Naive thymus-derived CD4-positive, alpha-beta T cell (primary cell): ENCODE measurements around the gene KSR2. TPM values are rescaled to one million over a fixed set of nuclear protein-coding genes. Genes with fewer than 3 reads are reported as not detected.
A peak's percentile ranks its signal among the peaks of the same experiment; 100 is the strongest.
"Not testable (repeated sequence)": the region's sequence is repeated elsewhere in the genome, so short reads cannot be mapped to it uniquely, and the experiment has no call there.

Experiments
- ATAC-seq: fragments of 150-1000 bp; cut with Tn5 transposase; 2 replicates; pipeline ENCODE4 v1.10.0; 2021; ENCODE audit warnings: mild to moderate bottlenecking, moderate library complexity
- CTCF ChIA-PET: fragments of 350-600 bp; sonication (Branson Sonifier 250); formaldehyde crosslinking; loops from one replicate; lab custom pipeline; 2021; ENCODE audit warnings: antibody characterized with exemption; lab: Charles Lee
- POLR2A ChIA-PET: fragments of 350-600 bp; sonication (Branson Sonifier 250); formaldehyde crosslinking; loops from one replicate; lab custom pipeline; 2021; ENCODE audit warnings: antibody characterized with exemption, inconsistent platforms; lab: Charles Lee
- DNase-seq, 9 donors: peaks; one replicate each; pipeline versions ENCODE4 v3.0.0 to v3.0.0-alpha.2; 2020 to 2022; ENCODE audit warnings: mixed read lengths in 1 of 9
- H3K27ac ChIP-seq: one replicate; pipeline ENCODE4 v1.7.0; 2013; ENCODE audit warnings: mild to moderate bottlenecking, low read depth, low read length, moderate library complexity
- H3K27me3 ChIP-seq, 2 donors: one replicate each; pipeline ENCODE4 v1.7.0; 2013; ENCODE audit warnings: low read length in 2 of 2, mild to moderate bottlenecking in 2 of 2, moderate library complexity in 2 of 2; ENCODE audit not compliant: control insufficient read depth in 2 of 2, insufficient read depth in 2 of 2
- H3K36me3 ChIP-seq, 3 experiments: 1 replicate in 2 of 3; 2 replicates in 1 of 3; pipeline ENCODE4 v1.7.0; 2013; ENCODE audit warnings: low read length in 3 of 3, mild to moderate bottlenecking in 3 of 3, moderate library complexity in 1 of 3; ENCODE audit not compliant: insufficient read depth in 3 of 3, control insufficient read depth in 2 of 3
- H3K4me1 ChIP-seq, 2 donors: one replicate each; pipeline ENCODE4 v1.7.0; 2013; ENCODE audit warnings: low read length in 2 of 2, mild to moderate bottlenecking in 2 of 2, moderate library complexity in 1 of 2; ENCODE audit not compliant: control insufficient read depth in 2 of 2, insufficient read depth in 2 of 2
- H3K4me3 ChIP-seq: 2 replicates; pipeline ENCODE4 v1.7.0; 2013; ENCODE audit warnings: mild to moderate bottlenecking, low read length
- H3K9me3 ChIP-seq, 3 experiments: 1 replicate in 2 of 3; 2 replicates in 1 of 3; pipeline ENCODE4 v1.7.0; 2013; ENCODE audit warnings: low read length in 3 of 3; ENCODE audit not compliant: control insufficient read depth in 2 of 3
- H3K27ac Mint-ChIP-seq, 9 donors: one replicate each; pipeline ENCODE4 v1.8.0; 2020 to 2022; ENCODE audit warnings: mixed read lengths in 9 of 9, mild to moderate bottlenecking in 8 of 9, moderate library complexity in 5 of 9, inconsistent platforms in 2 of 9
- H3K27me3 Mint-ChIP-seq, 5 donors: one replicate each; pipeline ENCODE4 v1.8.0; 2021 to 2022; ENCODE audit warnings: mixed read lengths in 5 of 5, mild to moderate bottlenecking in 1 of 5
- H3K36me3 Mint-ChIP-seq, 5 donors: one replicate each; pipeline ENCODE4 v1.8.0; 2020 to 2022; ENCODE audit warnings: mixed read lengths in 5 of 5, mild to moderate bottlenecking in 3 of 5, inconsistent platforms in 1 of 5
- H3K4me1 Mint-ChIP-seq, 7 donors: one replicate each; pipeline ENCODE4 v1.8.0; 2020 to 2022; ENCODE audit warnings: mixed read lengths in 7 of 7, mild to moderate bottlenecking in 3 of 7, inconsistent platforms in 1 of 7
- H3K4me3 Mint-ChIP-seq, 10 donors: one replicate each; pipeline ENCODE4 v1.8.0; 2020 to 2022; ENCODE audit warnings: mild to moderate bottlenecking in 10 of 10, mixed read lengths in 10 of 10, moderate library complexity in 6 of 10, inconsistent platforms in 2 of 10
- H3K9me3 Mint-ChIP-seq, 11 donors: one replicate each; pipeline ENCODE4 v1.8.0; 2020 to 2022; ENCODE audit warnings: mixed read lengths in 11 of 11, mild to moderate bottlenecking in 4 of 11, inconsistent platforms in 1 of 11, moderate library complexity in 1 of 11
- intact Hi-C, 2 donors: fragments of 100-400 bp; cut with micrococcal nuclease; formaldehyde crosslinking; loops; one replicate each; pipeline ENCODE4 v1.15.1; 2023
- polyA plus RNA-seq, 2 donors: library from polyadenylated mRNA; unstranded; fragments of 300-500 nt; fragmentation: Illumina TruSeq; gene quantifications; one replicate each; pipeline ENCODE4 v1.2.3, GENCODE V29; 2021
- total RNA-seq, 6 experiments: library from RNA in 5 of 6; stranded (reverse) in 5 of 6; gene quantifications; 1 replicate in 5 of 6; 2 replicates in 1 of 6; pipeline ENCODE4 v1.2.3 and lab custom pipeline; 2021 to 2026

Gene KSR2
- total and polyA plus RNA-seq, 7 experiments from 2014 or later, result 0.03 to 0.07 TPM; not detected in 5

- no peak overlapping the region for H3K27ac ChIP-seq
- POLR2A ChIA-PET, result no interaction called here
- H3K27ac Mint-ChIP-seq, result peak overlapping the region in 1 of 9 donors; percentile 1
Measured at GRCh38 chr12:118013283-118013682, 44.5 kb upstream of the KSR2 start.

DNA sequence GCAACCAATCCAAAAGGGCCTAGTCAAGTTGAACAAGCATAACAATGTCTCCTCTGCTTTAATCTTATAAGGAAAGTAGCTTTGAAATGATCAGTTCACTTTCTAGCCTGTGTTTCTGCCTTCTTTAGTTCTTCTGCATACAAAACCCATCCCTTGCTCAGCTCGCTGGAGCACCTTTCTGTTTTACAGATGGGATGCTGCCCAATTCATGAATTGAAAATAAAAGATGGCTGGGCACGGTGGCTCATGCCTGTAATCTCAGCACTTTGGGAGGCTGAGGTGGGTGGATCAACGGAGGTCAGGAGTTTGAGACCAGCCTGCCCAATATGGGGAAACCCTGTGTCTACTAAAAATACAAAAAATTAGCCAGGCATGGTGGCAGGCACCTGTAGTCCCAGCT, 43.2 kb upstream of the KSR2 start:
- H3K4me3 Mint-ChIP-seq, result no peak overlapping the region
- ATAC-seq (no peak), DNase-seq (no peak)
- intact Hi-C loops, result no loop called here
- no peak overlapping the region for H3K27ac Mint-ChIP-seq
- CTCF ChIA-PET, result no interaction called here
- peaks cover 0 to 5% (median 0%) of the 10 kb centered on the region in 11 donors for H3K9me3 Mint-ChIP-seq
- no peaks in the 10 kb centered on the region for H3K36me3 Mint-ChIP-seq
- H3K36me3 ChIP-seq, result peaks cover 0 to 4% (median 0%) of the 10 kb centered on the region in 3 experiments
- no peak overlapping the region for H3K4me3 ChIP-seq
- POLR2A ChIA-PET, result no interaction called here
- H3K4me1 ChIP-seq, result peaks cover 1 to 6% of the 10 kb centered on the region in 2 donors
- no peaks in the 10 kb centered on the region for H3K27me3 ChIP-seq
- no peak overlapping the region for H3K27ac ChIP-seq
- H3K9me3 ChIP-seq, result no peaks in the 10 kb centered on the region
- peaks cover 3 to 9% (median 7%) of the 10 kb centered on the region in 7 donors for H3K4me1 Mint-ChIP-seq
- peaks cover 0 to 8% (median 0%) of the 10 kb centered on the region in 5 donors for H3K27me3 Mint-ChIP-seq

More at GRCh38 chr12:118013283-118013682, 44.5 kb upstream of the KSR2 start:
- Histone ChIP-seq H3K27me3 (no peaks in the 10 kb centered on the region), H3K36me3 (peaks cover 0 to 4% (median 0%) of the 10 kb centered on the region in 3 experiments), H3K4me3 (no peak overlapping the region), H3K4me1 (peaks cover 10 to 13% of the 10 kb centered on the region in 2 donors), H3K9me3 (no peaks in the 10 kb centered on the region)
- no peak for ATAC-seq
- intact Hi-C loops, result no loop called here
- Mint-ChIP-seq H3K4me1 (peaks cover 7 to 22% (median 18%) of the 10 kb centered on the region in 7 donors), H3K27me3 (peaks cover 0 to 7% (median 0%) of the 10 kb centered on the region in 5 donors), H3K9me3 (peaks cover 0 to 5% (median 0%) of the 10 kb centered on the region in 11 donors), H3K4me3 (no peak overlapping the region), H3K36me3 (peaks cover 0 to 3% (median 0%) of the 10 kb centered on the region in 5 donors)
- no peak for DNase-seq
- CTCF ChIA-PET, result no interaction called here

DNA sequence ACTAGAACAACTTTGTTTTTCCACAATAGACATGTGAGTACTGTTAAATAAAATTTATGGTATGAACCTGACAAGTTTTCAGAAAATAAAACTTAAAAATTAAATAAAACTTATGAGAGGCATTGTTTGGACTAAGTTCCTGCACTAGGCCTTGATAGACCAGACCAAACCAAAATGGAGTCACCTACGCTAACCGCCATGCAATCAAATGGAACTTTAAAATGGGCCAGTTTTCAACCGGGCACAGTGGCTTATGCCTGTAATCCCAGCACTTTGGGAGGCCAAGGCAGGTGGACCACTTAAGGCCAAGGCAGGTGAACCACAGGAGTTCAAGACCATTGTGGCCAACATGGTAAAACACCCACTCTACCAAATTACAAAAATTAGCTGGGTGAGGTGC, 42.6 kb upstream of the KSR2 start:
- Mint-ChIP-seq H3K36me3 (no peaks in the 10 kb centered on the region), H3K9me3 (peaks cover 0 to 3% (median 0%) of the 10 kb centered on the region in 11 donors), H3K27me3 (peaks cover 0 to 8% (median 0%) of the 10 kb centered on the region in 5 donors), H3K4me1 (peaks cover 2 to 6% (median 5%) of the 10 kb centered on the region in 7 donors), H3K27ac (no peak overlapping the region), H3K4me3 (no peak overlapping the region)
- POLR2A ChIA-PET, result no interaction called here
- CTCF ChIA-PET, result no interaction called here
- no peak for ATAC-seq
- Histone ChIP-seq H3K27ac (no peak overlapping the region), H3K4me3 (no peak overlapping the region), H3K4me1 (peaks cover 0 to 5% of the 10 kb centered on the region in 2 donors), H3K27me3 (no peaks in the 10 kb centered on the region), H3K9me3 (no peaks in the 10 kb centered on the region), H3K36me3 (no peaks in the 10 kb centered on the region)
- intact Hi-C loops, result no loop called here
- no peak for DNase-seq

DNA sequence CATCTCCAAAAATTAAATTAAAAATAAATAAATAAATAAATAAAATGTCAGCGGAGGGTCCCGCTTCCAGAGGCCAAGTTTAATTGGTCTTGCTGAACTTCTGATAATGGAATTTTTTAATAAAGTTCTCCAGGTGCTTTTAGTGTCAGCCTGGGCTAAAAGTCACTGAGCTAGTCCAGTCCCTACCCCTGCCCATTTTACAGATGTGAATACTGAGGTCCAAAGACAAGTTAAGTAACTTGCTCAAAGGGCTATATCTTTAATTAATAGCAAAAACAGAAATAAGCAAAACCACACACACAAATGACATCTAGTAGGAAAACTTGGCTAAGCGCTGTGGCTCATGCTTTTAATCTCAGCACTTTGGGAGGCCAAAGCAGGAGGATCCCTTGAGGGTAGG, 42.1 kb upstream of the KSR2 start:
- Histone ChIP-seq H3K4me3 (no peak overlapping the region), H3K27me3 (no peaks in the 10 kb centered on the region), H3K4me1 (peaks cover 0 to 1% of the 10 kb centered on the region in 2 donors), H3K27ac (no peak overlapping the region), H3K36me3 (no peaks in the 10 kb centered on the region), H3K9me3 (no peaks in the 10 kb centered on the region)
- Mint-ChIP-seq H3K4me3 (no peak overlapping the region), H3K9me3 (peaks cover 0 to 3% (median 0%) of the 10 kb centered on the region in 11 donors), H3K27ac (no peak overlapping the region), H3K27me3 (peaks cover 0 to 7% (median 0%) of the 10 kb centered on the region in 5 donors), H3K4me1 (peaks cover 0 to 2% (median under 1%) of the 10 kb centered on the region in 7 donors), H3K36me3 (no peaks in the 10 kb centered on the region)
- POLR2A ChIA-PET, result no interaction called here
- intact Hi-C loops, result no loop called here
- CTCF ChIA-PET, result no interaction called here
- ATAC-seq (no peak), DNase-seq (no peak)

- H3K36me3 Mint-ChIP-seq, H3K27me3 Mint-ChIP-seq, intact Hi-C loops, H3K27me3 ChIP-seq, POLR2A ChIA-PET, H3K4me3 ChIP-seq, H3K4me1 Mint-ChIP-seq, H3K27ac Mint-ChIP-seq, H3K27ac ChIP-seq, H3K4me1 ChIP-seq, ATAC-seq, H3K36me3 ChIP-seq, DNase-seq, H3K9me3 ChIP-seq, H3K4me3 Mint-ChIP-seq, CTCF ChIA-PET: not testable (repeated sequence)
- peaks cover 0 to 13% (median 0%) of the 10 kb centered on the region in 11 donors for H3K9me3 Mint-ChIP-seq
Measured at GRCh38 chr12:117999806-118000205, 31.0 kb upstream of the KSR2 start.

- no peaks in the 10 kb centered on the region for H3K36me3 ChIP-seq
- no peaks in the 10 kb centered on the region for H3K4me1 Mint-ChIP-seq
- H3K27ac Mint-ChIP-seq, result no peak overlapping the region
- H3K27me3 Mint-ChIP-seq, result peaks cover 3 to 11% (median 5%) of the 10 kb centered on the region in 5 donors
- H3K4me3 ChIP-seq, result no peak overlapping the region
- ChIA-PET POLR2A (no interaction called here), CTCF (no interaction called here)
- H3K9me3 ChIP-seq, result no peaks in the 10 kb centered on the region
- H3K4me3 Mint-ChIP-seq, result no peak overlapping the region
- intact Hi-C loops, result no loop called here
- no peaks in the 10 kb centered on the region for H3K36me3 Mint-ChIP-seq
- H3K27ac ChIP-seq, result no peak overlapping the region
- H3K27me3 ChIP-seq, result no peaks in the 10 kb centered on the region
- no peak for DNase-seq
- H3K9me3 Mint-ChIP-seq, result peaks cover 0 to 14% (median 4%) of the 10 kb centered on the region in 11 donors
- no peaks in the 10 kb centered on the region for H3K4me1 ChIP-seq
- ATAC-seq, result no peak
Measured at GRCh38 chr12:117998719-117999118, 29.9 kb upstream of the KSR2 start.
